HEK293T (cell line): Measurements from ENCODE around the gene ALKBH5.
A peak's percentile ranks its signal among the peaks of the same experiment; 100 is the strongest.

Source experiments
- CTCF ChIA-PET: fragments of 350-600 bp; formaldehyde crosslinking; extraction: SDS; loops from one replicate; lab custom pipeline; 2021; ENCODE audit warnings: antibody characterized with exemption, inconsistent platforms; lab: Yijun Ruan, JAX
- POLR2A ChIA-PET: fragments of 350-600 bp; formaldehyde crosslinking; extraction: SDS; loops from one replicate; lab custom pipeline; 2020; ENCODE audit warnings: antibody characterized with exemption, inconsistent platforms; lab: Yijun Ruan, JAX
- DNase-seq: peaks from one replicate; pipeline ENCODE4 v3.0.0; 2012; ENCODE audit warnings: mixed read lengths; ENCODE audit errors: extremely low spot score
- ARNT ChIP-seq: fragments of 450-650 bp; IDR thresholded peaks from 2 replicates; pipeline ENCODE4 v1.6.1; 2017; ENCODE audit warnings: mild to moderate bottlenecking
- BHLHE40 ChIP-seq: fragments of 450-650 bp; IDR thresholded peaks from 2 replicates; pipeline ENCODE4 v1.6.1; 2016; ENCODE audit warnings: mild to moderate bottlenecking, moderate library complexity, borderline replicate concordance
- CTBP1 ChIP-seq: fragments of 450-650 bp; IDR thresholded peaks from 2 replicates; pipeline ENCODE4 v1.6.1; 2016; ENCODE audit warnings: borderline replicate concordance
- ELF4 ChIP-seq: fragments of 450-650 bp; IDR thresholded peaks from 2 replicates; pipeline ENCODE4 v1.6.1; 2017; ENCODE audit warnings: antibody characterized with exemption
- FOXA1 ChIP-seq: fragments of 450-650 bp; IDR thresholded peaks from 2 replicates; pipeline ENCODE4 v1.6.1; 2016; ENCODE audit warnings: mild to moderate bottlenecking
- FOXK2 ChIP-seq: fragments of 450-650 bp; IDR thresholded peaks from 2 replicates; pipeline ENCODE4 v1.6.1; 2016; ENCODE audit warnings: mild to moderate bottlenecking
- FOXM1 ChIP-seq: fragments of 450-650 bp; IDR thresholded peaks from 2 replicates; pipeline ENCODE4 v1.6.1; 2017; ENCODE audit warnings: mild to moderate bottlenecking, borderline replicate concordance
- HDGF ChIP-seq: fragments of 450-650 bp; IDR thresholded peaks from 2 replicates; pipeline ENCODE4 v1.6.1; 2017; ENCODE audit warnings: antibody characterized with exemption, borderline replicate concordance
- L3MBTL2 ChIP-seq: fragments of 450-650 bp; conservative IDR thresholded peaks from 2 replicates; pipeline ENCODE4 v1.6.1; 2016; ENCODE audit warnings: mild to moderate bottlenecking
- LEF1 ChIP-seq: fragments of 450-650 bp; IDR thresholded peaks from 2 replicates; pipeline ENCODE4 v1.6.1; 2017; ENCODE audit warnings: mild to moderate bottlenecking, borderline replicate concordance
- NFRKB ChIP-seq: fragments of 450-650 bp; IDR thresholded peaks from 2 replicates; pipeline ENCODE4 v1.6.1; 2016; ENCODE audit warnings: mild to moderate bottlenecking, moderate library complexity
- SP1 ChIP-seq: fragments of 450-650 bp; IDR thresholded peaks from 2 replicates; pipeline ENCODE4 v1.6.1; 2017
- SUZ12 ChIP-seq: fragments of 450-650 bp; IDR thresholded peaks from 2 replicates; pipeline ENCODE4 v1.6.1; 2016; ENCODE audit warnings: mild to moderate bottlenecking
- TARDBP ChIP-seq: fragments of 450-650 bp; IDR thresholded peaks from 2 replicates; pipeline ENCODE4 v1.6.1; 2016
- ZNF384 ChIP-seq: fragments of 450-650 bp; IDR thresholded peaks from 2 replicates; pipeline ENCODE4 v1.6.1; 2016
- TF ChIP-seq, protein P1 (sequence below): fragments of 450-650 bp; IDR thresholded peaks from 2 replicates; pipeline ENCODE4 v1.6.1; 2016

The ALKBH5 gene

DNA sequence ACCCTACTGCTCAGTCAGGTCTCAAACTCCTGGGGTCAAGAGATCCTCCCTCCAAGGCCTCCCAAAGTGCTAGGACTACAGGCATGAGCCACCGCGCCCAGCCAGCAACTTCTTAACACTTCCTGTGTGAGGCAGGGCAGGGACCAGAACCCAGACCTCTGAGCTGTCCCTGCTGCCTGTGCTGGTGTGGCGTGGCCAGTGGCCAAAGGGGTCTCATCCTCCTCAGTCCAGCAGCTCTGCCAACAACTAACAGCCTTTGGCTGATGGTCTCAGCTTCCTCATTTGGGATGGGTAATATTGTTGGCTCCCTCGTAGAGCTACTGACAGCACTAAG is 40.4 kb downstream of the ALKBH5 start:
- ChIA-PET CTCF (interaction anchor here (0.6 kb wide), 2 partner anchors 54 to 402 kb away, joined by 3 read pairs; no protein-coding TSS in a partner anchor), POLR2A (interaction anchor here (0.6 to 2.0 kb wide), 5 partner anchors 11 to 91 kb away, joined by 3 to 13 read pairs (median 3); partner anchors contain the start of genes ALKBH5, MIEF2, SMCR8 and TOP3A)
- DNase-seq: no peak
- TF ChIP-seq FOXK2: no peak
- no peak for TF ChIP-seq LEF1
- no peak for TF ChIP-seq HDGF
- no peak for TF ChIP-seq ZNF384
- TF ChIP-seq, protein P1, sequence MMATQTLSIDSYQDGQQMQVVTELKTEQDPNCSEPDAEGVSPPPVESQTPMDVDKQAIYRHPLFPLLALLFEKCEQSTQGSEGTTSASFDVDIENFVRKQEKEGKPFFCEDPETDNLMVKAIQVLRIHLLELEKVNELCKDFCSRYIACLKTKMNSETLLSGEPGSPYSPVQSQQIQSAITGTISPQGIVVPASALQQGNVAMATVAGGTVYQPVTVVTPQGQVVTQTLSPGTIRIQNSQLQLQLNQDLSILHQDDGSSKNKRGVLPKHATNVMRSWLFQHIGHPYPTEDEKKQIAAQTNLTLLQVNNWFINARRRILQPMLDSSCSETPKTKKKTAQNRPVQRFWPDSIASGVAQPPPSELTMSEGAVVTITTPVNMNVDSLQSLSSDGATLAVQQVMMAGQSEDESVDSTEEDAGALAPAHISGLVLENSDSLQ: no peak
- no peak for TF ChIP-seq ARNT
- no peak for TF ChIP-seq FOXA1
- no peak for TF ChIP-seq TARDBP
- no peak for TF ChIP-seq ELF4
- no peak for TF ChIP-seq CTBP1
- TF ChIP-seq SP1: no peak
- no peak for TF ChIP-seq BHLHE40
- TF ChIP-seq L3MBTL2: no peak
- no peak for TF ChIP-seq SUZ12
- no peak for TF ChIP-seq FOXM1
- no peak for TF ChIP-seq NFRKB

DNA sequence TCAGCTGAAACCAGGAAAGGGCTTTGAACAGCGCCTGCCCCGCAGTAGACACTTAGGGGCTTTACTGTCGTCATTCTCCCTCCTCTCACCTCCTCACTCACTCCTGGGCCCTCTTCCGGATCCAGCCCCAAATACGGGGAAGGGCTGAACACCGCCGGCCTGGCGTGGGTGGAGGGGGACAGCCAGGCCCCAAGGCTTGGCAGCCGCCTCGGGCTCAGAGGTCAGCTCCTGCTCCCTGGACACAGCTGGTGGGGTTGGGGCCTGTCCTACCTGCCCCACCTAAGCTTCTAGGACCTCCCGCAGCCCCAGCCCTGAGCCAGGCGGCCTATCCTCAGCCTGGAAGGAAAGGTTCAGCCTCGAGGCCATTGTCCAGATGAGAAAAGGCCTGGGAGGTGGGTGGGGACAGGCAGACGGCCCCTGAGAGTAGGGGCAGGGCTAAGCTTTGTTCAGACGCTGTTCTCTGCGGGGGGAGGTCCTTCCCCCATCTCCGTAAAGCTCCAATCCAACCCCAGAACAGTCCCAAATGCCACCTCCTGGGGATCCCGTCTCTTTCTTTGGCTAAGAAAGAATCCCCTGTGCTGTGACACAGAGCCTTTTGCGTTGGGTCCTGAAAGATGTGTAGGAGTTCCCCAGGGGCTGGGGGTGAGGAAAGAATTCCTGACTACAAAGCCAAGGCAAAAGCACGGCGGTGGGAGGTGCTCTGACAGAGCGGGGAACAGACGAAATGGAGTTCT is 40.9 kb downstream of the ALKBH5 start:
- CTCF ChIA-PET: interaction anchor here (0.6 kb wide), 2 partner anchors 55 to 402 kb away, joined by 3 read pairs; no protein-coding TSS in a partner anchor
- POLR2A ChIA-PET: interaction anchor here (0.8 to 2.0 kb wide), 5 partner anchors 12 to 90 kb away, joined by 3 to 13 read pairs (median 4); partner anchors contain the start of genes ALKBH5, MIEF2 and TOP3A
- TF ChIP-seq BHLHE40: no peak
- TF ChIP-seq L3MBTL2: no peak; the same call in 1 of the 2 replicates
- TF ChIP-seq, protein P1: no peak
- TF ChIP-seq ELF4: no peak
- TF ChIP-seq FOXA1: no peak
- peak; percentile 16 for DNase-seq

DNA sequence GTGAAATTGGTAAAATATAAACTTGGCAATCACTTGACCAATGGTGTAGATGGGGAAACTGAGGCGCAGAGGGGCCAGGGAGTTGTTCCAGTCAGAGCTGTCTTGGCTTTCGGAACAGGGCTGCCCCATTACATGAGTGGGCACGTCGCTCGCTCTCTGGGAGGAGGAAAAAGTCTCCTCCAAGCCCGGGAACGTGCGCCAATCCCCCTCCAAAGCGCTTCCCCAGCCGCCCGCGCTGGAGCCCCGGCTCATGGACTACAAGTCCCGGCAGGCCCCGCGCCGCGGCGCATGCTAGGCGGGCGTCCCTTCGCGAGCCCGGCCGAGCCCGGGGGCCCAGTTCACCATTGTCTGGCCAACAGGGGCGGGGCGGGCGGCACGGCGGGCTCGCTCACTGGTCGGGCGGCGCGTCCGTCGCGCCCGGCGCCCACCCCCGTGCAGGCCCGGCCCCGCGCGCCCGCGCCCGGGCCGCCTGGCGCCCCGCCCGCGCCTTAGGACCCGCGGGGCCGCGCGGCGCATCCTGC is 41.6 kb downstream of the ALKBH5 start, which contains the start of gene LLGL1:
Gene LLGL1 (plus strand): TSS at position 515 of the 521 bp plus-strand sequence. CDS start 48 bp downstream, outside the sequence.
- TF ChIP-seq FOXA1 (no peak), LEF1 (0 out of 2 replicates have a peak, but pooled peaks have one; percentile 68), ZNF384 (no peak), L3MBTL2 (peak; percentile 52), CTBP1 (no peak), HDGF (peak; percentile 76; the same call in 1 of the 2 replicates)
- TF ChIP-seq, protein P1: peak; percentile 87
- peak; percentile 98 for DNase-seq
- ChIA-PET POLR2A (interaction anchor here (1.2 to 2.0 kb wide), 4 partner anchors 12 to 89 kb away, joined by 3 to 13 read pairs (median 4); partner anchors contain the start of genes ALKBH5, MIEF2 and TOP3A), CTCF (no interaction called here)

DNA sequence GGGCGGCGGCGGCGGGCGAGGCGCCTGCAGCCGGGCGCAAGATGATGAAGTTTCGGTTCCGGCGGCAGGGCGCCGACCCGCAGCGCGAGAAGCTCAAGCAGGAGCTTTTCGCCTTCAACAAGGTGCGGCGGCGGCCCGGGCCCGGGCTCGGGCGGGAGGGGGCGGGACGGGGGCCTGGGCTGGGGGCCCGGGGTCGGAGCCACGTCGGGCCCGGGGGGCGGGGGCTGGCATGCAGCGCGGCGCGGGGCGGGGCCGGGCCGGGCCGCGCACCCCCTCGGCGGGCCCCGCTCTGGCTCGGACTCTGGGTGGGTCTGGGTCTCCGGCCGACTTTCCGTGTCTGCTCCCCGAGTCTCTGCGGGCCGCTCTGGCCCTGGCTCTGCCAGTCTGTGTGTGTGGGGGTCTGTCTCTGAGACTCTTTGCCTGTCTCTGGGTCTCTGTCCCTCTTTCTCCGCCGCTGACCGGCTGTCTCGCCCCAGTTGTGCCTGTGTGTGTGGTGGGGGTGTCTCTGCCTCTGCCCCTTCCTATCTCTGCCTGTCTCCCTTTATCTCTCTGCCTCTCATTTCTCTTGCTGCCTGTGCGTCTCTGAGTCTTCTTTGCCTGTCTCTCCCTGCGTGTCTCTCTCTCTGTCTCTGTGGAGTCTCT is 42.1 kb downstream of the ALKBH5 start:
- TF ChIP-seq HDGF: no peak
- no peak for TF ChIP-seq ARNT
- TF ChIP-seq SP1: no peak
- CTCF ChIA-PET: no interaction called here
- POLR2A ChIA-PET: interaction anchor here (0.9 to 1.5 kb wide), 2 partner anchors 29 to 89 kb away, joined by 3 to 5 read pairs; partner anchors contain the start of gene TOP3A
- DNase-seq: peak; percentile 18

DNA sequence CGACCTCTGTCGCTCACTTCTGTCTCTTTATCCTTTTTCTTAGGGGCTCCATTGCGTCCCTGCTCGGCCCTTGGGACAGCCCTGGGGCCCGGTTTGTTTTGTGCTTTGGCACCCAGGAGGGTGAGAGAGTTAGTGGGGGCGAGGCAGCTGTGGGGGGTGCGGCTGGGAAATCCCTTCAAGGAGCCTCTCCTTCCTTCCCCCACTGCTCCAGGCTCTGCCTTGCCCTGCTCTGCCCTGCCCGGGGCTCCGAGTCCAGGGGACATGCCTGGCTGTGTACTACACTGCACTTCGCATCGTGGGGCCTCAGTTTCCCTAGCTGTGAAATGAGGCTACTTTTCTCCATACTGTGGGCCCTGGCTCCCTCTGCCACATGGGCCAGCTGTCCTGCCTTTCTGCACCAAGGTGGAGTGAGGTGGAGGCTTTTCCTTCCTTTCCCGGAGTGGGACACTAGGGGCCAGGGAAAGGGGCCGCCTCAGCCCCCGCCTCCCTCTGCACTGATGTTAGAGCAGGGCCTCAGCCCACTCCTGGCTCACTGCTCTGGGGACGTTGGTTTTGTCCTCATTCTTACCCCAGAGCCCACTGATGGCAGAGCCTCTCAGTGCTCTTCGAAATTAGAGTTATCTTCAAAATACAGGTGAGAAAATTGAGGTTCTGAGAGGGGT is 42.8 kb downstream of the ALKBH5 start:
- TF ChIP-seq L3MBTL2: no peak
- no peak for TF ChIP-seq SP1
- TF ChIP-seq ARNT: no peak
- no peak for TF ChIP-seq ZNF384
- no peak for TF ChIP-seq BHLHE40
- TF ChIP-seq HDGF: no peak
- TF ChIP-seq, protein P1: no peak
- no peak for TF ChIP-seq LEF1
- no peak for TF ChIP-seq CTBP1
- no peak for TF ChIP-seq ELF4
- no peak for TF ChIP-seq SUZ12
- no peak for TF ChIP-seq FOXA1
- POLR2A ChIA-PET: interaction anchor here (0.9 kb wide), 1 partner anchor 29 kb away, joined by 3 read pairs; no protein-coding TSS in a partner anchor
- CTCF ChIA-PET: no interaction called here
- DNase-seq: no peak
